ENCODE measurements around the gene HID1.

HID1 gene

DNA sequence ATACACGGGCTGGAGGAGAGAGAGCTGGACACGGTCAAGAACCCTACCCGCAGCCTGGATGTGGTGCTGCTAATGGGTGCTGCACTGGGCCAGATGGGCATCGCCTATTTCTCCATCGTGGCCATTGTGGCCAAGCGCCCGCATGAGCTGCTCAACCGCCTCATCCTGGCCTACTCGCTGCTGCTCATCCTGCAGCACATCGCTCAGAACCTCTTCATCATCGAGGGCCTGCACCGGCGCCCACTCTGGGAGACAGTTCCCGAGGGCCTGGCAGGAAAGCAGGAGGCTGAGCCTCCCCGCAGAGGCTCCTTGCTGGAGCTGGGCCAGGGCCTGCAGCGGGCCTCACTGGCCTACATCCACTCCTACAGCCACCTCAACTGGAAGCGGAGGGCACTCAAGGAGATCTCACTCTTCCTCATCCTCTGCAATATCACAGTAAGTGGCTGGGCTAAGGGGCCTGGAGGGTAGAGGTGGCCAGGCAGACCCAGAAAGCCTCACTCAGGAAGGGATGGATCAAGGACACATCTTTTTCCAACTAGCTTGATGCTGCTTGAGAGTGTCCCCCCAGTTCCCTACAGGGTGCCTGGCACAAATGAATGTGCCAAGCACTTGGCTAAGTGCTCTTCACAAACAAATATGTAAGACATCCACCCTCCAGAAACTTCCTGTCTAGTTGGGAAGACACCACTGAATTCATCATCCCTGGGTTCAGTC is 25.4 kb downstream of the HID1 start:
- ATAC-seq (no peak), DNase-seq (no peak)

DNA sequence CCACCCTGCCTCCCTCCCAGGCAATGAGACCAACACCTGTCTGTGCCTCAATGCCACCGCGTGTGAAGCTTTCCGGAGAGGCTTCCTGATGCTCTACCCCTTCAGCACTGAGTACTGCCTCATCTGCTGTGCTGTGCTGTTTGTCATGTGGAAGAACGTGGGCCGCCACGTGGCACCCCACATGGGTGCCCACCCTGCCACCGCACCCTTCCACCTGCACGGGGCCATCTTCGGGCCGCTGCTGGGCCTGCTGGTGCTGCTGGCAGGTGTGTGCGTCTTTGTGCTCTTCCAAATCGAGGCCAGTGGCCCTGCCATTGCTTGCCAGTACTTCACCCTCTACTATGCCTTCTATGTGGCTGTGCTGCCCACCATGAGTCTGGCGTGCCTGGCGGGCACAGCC is 25.9 kb downstream of the HID1 start:
- no peak for ATAC-seq
- no peak for DNase-seq

DNA sequence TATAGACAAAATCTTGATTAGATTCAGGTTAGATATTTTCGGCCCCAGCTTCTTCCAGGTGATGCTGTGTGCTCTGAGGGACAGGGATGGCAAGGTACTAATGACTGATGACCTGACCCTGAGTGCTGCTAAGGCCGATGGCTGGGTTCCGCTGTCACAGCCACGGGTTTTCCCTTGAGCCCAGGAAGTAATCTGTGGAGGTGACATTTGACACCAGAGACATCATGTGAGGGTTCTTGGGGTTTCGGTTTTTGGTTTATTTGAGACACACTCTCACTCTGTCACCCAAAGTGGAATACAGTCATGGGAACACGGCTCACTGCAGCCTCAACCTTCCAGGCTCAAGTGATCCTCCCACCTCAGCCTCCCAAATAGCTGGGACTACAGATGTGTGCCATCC is 27.0 kb downstream of the HID1 start:
- ATAC-seq = no peak

DNA sequence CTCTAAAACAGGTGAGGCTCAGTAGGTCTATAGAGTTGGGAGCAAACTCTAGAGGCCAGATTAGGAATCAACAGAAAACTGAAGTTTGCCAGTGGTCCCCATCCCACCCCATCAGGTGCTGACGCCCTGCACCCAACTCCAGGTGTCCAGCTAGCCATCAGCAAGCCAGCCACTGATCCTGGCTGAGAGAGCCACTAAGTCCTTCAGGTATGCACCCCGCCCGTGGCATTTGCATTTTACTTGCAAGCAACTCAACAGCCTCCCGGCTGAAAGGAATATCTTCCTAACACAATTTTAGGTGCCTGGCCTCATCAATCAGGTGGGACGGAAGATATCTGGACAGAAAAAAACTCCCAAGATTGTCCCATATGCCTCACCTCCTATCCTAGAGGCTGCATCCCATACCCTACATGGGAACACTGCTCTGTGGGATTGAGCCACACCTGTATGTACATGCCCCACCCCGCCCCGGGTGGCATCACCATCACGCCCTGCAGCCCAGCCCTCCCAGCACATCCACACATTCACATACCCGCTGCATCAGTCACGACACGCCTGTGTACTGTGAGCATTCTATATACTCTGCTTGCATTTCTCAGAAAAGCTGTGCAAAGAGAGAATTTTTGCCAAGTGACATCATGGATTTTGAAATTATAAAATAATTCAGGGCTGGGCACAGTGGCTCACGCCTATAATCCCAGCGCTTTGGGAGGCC is 28.6 kb downstream of the HID1 start:
- ATAC-seq (no peak), DNase-seq (no peak)

More for the DNA sequence above, 27.0 kb downstream of the HID1 start:
- DNase-seq = no peak

DNA sequence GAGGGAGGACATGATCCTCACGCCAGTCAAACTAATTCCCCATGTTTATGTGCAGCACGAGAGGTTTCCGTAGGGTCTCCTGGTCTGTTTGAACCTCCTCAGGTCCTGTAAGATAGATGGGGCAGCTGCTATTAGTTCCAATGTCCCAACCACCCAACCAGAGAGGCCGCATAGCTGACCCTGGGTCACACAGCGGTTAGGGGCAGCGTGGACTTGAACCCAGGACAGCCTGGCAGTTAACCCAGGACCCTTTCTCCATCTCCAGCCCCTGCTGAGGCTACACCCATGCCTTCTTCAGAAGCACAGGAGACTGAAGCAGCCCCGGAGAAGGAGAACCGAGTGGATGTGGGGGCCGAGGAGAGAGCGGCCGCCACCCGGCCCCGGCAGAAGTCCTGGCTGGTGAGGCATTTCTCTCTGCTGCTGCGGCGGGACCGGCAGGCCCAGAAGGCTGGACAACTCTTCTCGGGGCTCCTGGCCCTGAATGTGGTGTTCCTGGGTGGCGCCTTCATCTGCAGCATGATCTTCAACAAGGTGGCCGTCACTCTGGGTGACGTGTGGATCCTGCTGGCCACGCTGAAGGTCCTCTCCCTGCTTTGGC is 31.3 kb downstream of the HID1 start:
- ATAC-seq (no peak), DNase-seq (no peak)

DNA sequence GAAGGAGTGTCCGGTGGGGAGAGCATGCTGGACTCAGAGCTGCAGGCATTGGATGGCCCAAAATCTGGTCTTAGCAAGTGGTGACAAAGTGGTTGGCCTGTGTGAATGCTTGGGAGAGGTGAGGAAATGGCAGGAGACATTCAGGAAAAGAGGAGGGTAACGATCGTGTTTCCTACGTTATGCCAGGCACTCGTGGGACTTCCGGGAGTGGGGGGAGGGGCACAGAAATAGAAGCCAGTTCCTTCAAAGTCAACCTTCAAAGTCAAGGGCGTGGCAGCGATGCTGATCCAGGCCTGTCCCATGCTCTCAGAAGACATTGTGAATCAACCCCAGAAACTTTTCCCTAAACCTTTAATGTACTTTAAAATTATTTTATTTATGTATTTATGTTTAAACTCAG is 33.0 kb downstream of the HID1 start:
- no peak for DNase-seq
- ATAC-seq = no peak

DNA sequence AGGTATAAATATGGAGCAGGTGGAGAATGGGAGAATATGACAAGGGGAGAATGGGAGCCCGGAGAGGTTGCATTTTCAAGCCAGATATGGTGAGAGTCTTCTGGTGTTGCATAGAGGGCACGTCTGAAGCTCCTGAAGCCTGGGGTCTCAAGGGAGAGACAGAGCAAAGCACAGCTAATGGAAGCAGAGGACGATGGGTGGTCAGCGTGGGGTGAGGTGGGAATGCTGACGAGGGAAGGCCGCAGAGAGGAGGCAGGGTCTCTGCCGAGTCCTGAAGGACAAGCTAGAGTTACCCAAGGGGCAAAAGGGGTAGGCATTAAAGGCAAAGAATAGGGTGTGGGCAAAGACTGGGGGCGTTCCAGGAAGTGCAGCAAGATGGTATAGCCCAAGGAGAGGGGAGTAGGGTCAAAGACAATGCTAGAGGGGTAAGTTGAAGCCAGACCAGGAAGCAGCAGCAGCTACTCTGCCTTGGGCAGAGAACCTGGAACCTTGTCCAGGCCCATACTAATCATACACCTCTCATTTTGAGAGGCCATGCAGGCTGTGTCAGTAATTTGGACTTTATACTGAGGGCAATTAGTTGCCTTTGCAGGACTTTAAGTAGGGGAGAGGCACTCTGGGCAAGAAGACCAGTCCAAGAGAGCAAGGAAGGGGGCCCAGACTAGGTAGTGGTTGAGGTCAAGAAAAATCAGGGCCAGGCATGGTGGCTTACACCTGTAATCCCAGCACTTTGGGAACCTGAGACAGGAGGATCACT is 34.2 kb downstream of the HID1 start:
- DNase-seq = no peak
- no peak for ATAC-seq

DNA sequence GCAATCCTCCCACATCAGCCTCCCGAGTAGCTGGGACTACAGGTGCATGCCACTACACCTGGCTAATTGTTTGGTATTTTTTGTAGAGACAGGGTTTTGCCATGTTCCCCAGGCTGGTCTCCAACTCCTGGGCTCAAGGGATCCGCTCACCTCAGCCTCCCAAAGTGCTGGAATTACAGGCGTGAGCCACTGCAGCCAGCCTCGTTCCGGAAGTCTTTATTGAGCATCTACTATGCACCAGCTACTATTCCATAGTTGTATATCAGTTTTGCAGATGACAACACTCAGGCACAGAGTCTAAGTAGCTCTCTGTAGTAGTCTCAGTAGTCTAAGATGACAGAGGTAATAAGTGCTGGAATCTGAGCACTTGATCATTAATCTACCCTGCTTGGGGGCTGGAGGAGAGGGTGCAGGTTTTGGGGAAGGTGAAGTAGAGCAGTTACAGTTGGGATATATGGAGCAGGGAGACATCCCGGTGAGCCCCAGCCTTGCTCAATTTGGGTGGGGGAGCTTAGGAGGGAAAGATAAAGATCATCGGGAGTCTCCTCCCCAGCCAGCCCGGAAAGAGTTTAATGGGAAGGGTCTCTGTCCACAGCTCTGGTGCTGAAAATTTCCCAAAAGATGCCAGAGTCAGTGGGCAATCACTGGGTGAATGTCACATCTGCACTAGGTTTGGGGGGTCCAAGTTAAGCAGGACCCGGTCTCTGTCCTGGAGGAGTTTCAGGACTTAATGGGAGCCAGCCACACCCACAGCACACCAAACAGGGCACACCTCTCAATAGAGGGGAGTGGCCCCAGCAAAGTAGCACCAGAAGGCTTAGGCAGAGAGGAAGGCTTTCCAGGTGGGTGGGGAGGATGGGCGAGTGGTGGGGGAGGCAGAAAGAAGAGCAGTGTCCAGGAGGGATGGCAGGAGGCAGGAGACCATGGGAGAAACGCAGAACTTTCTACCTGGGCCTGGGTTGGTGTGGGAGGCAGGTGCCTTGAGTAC is 35.2 kb downstream of the HID1 start:
- DNase-seq (no peak), ATAC-seq (no peak)

DNA sequence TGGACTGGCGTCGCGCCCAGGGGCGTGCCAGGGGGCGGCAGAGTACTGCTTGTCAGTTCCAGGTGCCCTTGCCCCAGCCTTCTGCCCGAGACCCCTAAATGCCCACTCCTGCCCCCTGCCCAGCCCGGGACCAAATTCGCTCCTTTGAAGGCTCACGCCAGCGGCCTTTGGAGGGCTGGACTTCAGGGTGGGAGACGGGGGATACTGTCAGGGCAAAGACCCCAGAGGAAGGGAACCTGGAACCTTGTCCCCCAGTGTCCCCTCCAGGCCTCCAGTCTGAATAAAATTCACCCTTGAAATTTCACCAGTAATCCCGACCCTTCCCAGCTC is 36.1 kb downstream of the HID1 start:
- ATAC-seq (no peak), DNase-seq (no peak)

DNA sequence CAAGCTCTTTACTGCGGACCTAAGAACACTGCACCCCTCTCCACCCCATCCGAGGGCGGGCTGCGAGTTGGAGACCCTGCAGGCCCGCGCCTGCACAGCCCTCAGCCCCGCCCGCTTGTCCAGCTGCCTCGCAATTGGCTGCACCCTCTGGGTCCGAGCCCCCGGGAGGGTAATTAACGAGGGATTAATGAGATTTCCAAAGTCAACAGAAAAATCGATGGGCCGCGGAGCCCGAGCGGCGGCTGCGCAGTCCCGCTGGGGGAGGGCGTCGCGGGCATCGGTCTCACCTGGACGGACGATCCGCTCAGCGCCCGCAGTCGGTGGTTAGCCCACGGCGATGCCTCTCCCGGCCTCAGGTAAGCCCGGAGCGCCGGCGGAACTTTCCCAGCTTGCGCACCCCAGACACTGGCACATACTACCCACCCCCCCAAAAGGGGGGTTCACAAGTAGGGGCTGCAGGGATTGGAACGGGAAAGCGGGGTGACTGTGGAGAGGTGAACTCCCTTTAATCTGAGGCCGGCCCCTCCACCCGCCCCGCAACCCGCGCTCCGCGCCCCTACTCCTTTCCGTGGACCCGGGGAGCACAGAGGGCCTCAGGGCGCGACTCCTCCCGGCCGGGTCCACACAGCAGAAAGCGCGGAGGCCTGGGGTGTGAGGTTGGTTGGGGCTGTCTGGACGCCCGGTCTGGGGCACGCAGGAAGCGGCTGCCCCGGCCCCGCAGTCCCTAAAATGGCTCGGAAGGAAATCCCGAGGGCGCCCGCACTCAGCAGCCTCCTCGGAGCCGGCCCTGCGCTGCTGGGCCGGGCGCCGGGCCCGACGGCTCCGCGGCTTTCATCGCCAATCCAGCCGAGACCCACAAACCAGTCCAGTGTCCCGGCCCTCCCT is 36.7 kb downstream of the HID1 start, which contains the start of gene OTOP3:
Gene OTOP3, plus strand, starts transcription at position 314 of the 885 bp plus-strand sequence. Its CDS starts 24 bp downstream, at position 338.
- ATAC-seq (no peak), DNase-seq (no peak)

DNA sequence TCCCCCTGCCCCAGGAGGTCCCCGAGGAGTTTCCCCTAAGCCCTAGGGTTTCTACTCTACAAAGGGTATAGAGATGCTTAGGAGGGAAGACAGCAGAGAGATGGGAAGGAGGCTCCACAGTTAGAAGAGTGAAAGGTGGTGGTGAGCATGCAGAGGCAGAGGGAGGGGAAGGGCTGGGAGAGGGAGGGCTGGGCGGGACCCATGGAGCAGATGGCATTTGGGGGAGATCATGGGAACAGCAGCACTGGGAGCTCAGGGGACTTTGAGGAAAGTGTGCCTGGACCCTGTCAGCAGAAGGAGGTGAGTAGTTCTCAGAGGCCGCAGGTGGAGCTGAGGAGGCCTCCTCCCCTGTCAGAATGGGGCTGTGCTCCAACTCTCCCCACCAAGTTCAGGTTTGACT is 37.5 kb downstream of the HID1 start:
- ATAC-seq = no peak
- no peak for DNase-seq

DNA sequence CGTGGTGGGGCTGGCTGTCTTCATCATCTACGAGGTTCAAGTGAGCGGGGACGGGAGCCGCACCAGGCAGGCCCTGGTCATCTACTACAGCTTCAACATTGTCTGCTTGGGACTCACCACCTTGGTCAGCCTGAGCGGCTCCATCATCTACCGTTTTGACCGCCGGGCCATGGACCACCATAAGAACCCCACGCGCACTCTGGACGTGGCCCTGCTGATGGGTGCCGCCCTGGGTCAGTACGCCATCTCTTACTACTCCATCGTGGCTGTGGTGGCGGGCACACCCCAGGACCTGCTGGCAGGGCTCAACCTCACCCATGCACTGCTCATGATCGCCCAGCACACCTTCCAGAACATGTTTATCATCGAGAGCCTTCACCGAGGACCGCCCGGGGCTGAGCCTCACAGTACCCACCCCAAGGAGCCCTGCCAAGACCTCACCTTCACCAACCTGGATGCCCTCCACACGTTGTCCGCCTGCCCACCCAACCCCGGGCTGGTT is 42.0 kb downstream of the HID1 start:
- no peak for ATAC-seq
- no peak for DNase-seq

DNA sequence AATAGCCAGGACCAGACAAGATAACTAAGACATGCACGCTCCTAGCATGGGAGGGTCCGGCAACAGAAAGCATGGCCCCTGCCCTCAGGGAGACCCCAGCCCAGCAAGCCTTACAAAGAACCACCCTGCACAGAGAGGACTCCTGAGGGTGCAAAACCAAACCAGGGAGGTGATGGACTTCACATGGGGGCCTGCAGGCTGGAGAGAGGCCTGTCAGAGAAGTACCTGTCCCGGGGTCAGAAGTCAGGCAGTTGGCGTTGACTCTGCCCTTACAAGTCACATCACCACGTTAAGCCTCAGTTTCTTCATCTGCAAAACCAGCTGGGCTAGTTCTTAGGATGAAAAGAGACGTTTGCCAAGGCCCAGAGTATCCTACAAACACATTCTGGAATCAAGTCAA is 43.8 kb downstream of the HID1 start:
- DNase-seq (no peak), ATAC-seq (no peak)

DNA sequence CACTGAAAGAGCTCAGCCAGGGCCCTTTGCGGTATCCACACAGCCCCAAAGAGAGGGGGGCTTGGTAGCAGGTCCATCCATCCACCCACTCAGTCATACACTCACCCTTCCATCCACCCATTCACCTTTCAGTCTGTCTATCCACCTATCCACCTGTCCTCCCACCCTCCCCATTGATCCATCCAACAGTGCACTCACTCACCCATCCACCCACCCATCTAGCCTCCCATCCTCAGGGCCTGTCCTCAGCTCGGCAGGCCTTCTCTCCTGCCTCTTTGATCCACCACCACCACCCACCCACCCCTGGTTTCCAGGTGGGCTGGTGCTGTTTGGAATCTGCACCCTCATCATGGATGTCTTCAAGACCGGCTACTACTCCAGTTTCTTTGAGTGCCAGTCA is 47.3 kb downstream of the HID1 start:
- ATAC-seq (no peak), DNase-seq (no peak)

DNA sequence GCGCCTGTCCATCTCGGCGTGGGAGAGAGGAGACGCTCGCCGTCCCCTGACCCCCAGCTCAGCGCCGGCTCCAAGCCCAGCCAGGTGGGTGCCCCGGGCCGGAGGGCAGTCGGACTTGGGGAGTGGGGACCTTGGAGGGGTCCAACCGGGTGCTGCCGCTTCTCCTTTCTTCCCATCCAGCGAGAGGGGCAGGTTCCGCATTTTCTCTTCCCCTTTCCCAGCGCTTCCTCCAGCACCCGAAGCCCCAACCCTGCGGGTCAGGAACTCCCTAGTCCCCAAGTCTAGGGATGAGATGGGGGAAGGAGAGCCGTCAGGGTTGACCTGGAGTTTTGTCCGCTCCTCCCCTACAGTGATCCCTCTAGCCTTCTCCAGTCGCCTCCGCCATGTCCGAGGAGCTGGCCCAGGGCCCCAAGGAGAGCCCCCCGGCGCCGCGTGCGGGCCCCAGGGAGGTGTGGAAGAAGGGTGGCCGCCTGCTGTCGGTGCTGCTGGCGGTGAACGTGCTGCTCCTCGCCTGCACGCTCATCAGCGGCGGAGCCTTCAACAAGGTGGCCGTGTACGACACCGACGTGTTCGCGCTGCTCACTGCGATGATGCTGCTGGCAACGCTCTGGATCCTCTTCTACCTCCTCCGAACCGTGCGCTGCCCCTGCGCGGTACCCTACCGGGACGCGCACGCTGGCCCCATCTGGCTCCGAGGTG is 48.2 kb downstream of the HID1 start, which contains the start of gene OTOP2:
Gene OTOP2, plus strand, starts transcription at position 24 of the 699 bp plus-strand sequence. Its CDS starts 360 bp downstream, at position 384.
- peak; percentile 17 for DNase-seq
- ATAC-seq = no peak

DNA sequence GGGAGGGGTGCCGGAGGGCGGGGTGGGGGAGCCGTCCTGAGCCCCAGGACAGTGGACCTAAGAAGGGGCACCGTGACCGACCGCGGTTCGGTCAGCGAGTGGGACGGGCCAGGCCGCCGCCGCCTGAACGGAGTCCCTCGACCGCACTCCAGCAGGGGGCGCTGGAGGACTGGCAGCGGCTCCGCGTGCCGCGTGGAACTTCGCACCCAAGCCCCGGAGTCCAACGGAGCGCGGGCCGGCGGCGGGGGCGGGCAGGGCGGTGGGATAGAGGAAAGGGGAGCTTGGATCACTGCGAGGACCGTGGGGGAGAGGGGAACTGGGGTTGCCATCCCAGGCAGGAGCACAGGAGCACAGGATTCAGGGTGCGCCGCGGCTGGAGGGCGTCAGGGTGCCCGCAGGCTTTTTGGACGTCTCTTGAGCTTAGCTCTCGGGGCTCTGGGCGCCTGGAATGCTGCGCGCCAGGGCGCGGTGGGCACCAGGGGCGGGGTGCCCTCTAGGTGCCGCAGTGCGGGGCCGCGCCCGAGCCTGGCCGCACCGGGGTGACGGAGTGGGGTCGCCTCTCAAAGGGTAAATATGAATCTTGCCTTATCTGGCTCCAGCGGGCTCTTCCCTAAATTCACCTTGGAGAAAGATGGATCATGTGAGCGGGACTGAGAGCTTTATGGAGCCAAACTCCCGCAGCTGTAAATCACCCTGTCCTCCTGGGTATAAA is 48.9 kb downstream of the HID1 start:
- DNase-seq (peak; percentile 88), ATAC-seq (peak; percentile 13)

DNA sequence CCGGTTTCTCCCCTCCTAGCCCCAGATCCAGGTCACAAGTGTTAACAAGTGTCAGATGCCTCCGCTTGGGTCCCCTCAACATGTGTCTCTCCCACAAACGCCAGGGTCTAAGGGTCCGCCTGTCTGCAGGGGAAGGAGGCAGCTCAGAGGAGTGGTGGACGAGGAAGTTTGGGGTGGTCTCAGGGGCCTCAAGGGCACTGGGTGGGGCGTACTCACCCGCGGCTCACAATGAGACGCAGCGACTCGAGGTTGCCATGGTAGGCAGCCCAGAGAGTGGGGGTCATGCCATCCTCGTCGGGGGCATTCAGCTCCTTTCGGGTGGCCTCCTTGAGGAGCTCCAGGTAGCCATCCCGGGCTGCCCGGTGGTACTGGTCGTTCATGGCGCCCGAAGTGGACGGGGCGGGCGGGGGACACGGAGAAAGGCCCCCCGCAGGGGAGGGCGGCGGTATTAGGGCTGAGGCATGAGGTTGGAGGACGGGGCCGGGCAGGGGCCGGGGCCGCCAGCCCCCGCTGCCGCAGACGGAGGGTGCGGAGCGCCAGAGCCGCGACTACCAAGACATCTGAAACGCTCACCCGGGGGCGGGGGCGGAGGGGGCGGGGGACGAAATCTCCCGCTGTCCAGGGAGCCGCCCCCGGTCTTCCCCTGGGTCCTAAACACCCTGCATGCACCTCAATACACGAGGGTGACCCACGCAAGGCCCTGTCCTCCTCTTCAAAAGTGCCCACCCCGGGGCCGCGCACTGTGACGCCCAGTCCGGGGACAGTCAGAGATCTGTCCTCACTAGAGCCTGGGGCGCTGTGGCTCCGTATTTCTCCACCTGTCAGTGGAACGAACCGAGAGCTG is 49.6 kb downstream of the HID1 start, which contains the start of gene USH1G:
Gene USH1G, minus strand, starts transcription at position 562 of the 844 bp plus-strand sequence. Its CDS starts 182 bp downstream, at position 380.
- DNase-seq (peak; percentile 16), ATAC-seq (peak; percentile 14)

DNA sequence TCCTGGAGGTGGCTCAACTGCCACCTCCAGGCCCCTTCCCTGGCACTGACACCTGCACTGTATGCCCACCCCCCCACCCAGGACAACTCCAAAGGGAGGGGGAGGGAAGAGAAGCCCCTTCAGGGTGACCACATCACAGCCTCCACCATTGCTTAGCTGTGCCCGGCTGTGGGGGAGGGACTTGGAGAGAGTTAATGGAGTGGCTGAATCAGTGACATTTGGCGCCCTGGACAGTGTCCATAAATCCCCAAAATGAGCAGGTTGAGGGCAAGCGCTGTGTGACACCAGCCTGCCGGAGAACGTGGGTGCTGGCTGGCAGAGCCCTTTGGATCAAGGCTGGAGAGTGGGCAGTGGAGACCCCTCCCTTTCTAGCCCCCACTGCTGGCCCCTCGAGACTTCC is 50.4 kb downstream of the HID1 start:
- DNase-seq (no peak), ATAC-seq (no peak)
